HCT116 (cell line): ENCODE data around the gene LYST. TPM values are rescaled to one million over a fixed set of nuclear protein-coding genes. Genes with fewer than 3 reads are reported as not detected.

Experiments used
- ATAC-seq: fragments of 200-7000 bp; cut with Tn5 transposase; 2 replicates; pipeline ENCODE4 v1.9.1; 2020; ENCODE audit warnings: mild to moderate bottlenecking, moderate library complexity
- BruUV-seq: library from RNA; stranded (reverse); fragments of 400-500 nt; replicated peaks from 2 replicates; lab custom pipeline; 2021; lab: Mats Ljungman, UMichigan
- CTCF ChIA-PET: fragments of 300-600 bp; sonication (Branson Sonifier 250); formaldehyde crosslinking; loops from one replicate; lab custom pipeline; 2021; ENCODE audit warnings: antibody characterized with exemption; lab: Charles Lee
- POLR2A ChIA-PET: fragments of 300-600, 350-600 bp; sonication (Branson Sonifier 250); formaldehyde crosslinking; loops from one replicate; lab custom pipeline; 2021; ENCODE audit warnings: antibody characterized with exemption; lab: Charles Lee
- RAD21 ChIA-PET, 2 experiments: fragments of 300-600 bp; sonication (Branson Sonifier 250); formaldehyde crosslinking; loops; one replicate each; lab custom pipeline; 2023; ENCODE audit warnings: low total read pairs in 2 of 2; ENCODE audit not compliant: uncharacterized antibody in 2 of 2, unreplicated experiment in 2 of 2, low non-redundant PET in 1 of 2; lab: Charles Lee
- DNase-seq: peaks from one replicate; pipeline ENCODE4 v3.0.0-alpha.2; 2010; ENCODE audit warnings: low read depth, low spot score
- H2AFZ ChIP-seq: fragments of 200-600 bp; shearing (Covaris generic), sonication (generic); 2 replicates; pipeline ENCODE4 v1.6.1; 2017; ENCODE audit warnings: low read depth, mixed run types, mixed read lengths, antibody characterized with exemption, low read length; ENCODE audit not compliant: poor library complexity, severe bottlenecking
- H3K27ac ChIP-seq: 2 replicates; pipeline ENCODE4 v1.5.1; 2012; ENCODE audit warnings: low read depth, low read length
- H3K27me3 ChIP-seq: fragments of 200-600 bp; sonication (generic); 2 replicates; pipeline ENCODE4 v1.6.1; 2016; ENCODE audit warnings: mixed run types, low read length, mixed read lengths; ENCODE audit not compliant: insufficient read depth
- H3K36me3 ChIP-seq, 2 experiments: fragments of 200-500 bp in 1 of 2; fragments of 200-600 bp in 1 of 2; sonication (Bioruptor generic) in 1 of 2; sonication (generic) in 1 of 2; 2 replicates each; pipeline versions ENCODE4 v1.5.1 to v1.6.1; 2014 to 2016; ENCODE audit warnings: low read length in 2 of 2, inconsistent platforms in 1 of 2, mixed read lengths in 1 of 2, mixed run types in 1 of 2; ENCODE audit not compliant: insufficient read depth in 2 of 2, control insufficient read depth in 1 of 2
- H3K4me1 ChIP-seq, 2 experiments: fragments of 200-600 bp in 1 of 2; sonication (generic) in 1 of 2; 2 replicates each; pipeline versions ENCODE4 v1.5.1 to v1.6.1; 2012 to 2017; ENCODE audit warnings: low read length in 2 of 2, inconsistent platforms in 1 of 2, mild to moderate bottlenecking in 1 of 2, mixed read lengths in 1 of 2, mixed run types in 1 of 2, moderate library complexity in 1 of 2; ENCODE audit not compliant: insufficient read depth in 2 of 2, control insufficient read depth in 1 of 2
- H3K4me2 ChIP-seq: fragments of 200-600 bp; sonication (generic); 2 replicates; pipeline ENCODE4 v1.6.1; 2017; ENCODE audit warnings: mixed run types, low read length, mixed read lengths
- H3K4me3 ChIP-seq, 2 experiments: fragments of 200-600 bp in 1 of 2; sonication (generic) in 1 of 2; replicated peaks in 1 of 2; 2 replicates each; pipeline ENCODE4 v1.5.1; 2011 to 2016; ENCODE audit warnings: low read length in 2 of 2, control low read depth in 1 of 2, low read depth in 1 of 2, mild to moderate bottlenecking in 1 of 2, mixed read lengths in 1 of 2, mixed run types in 1 of 2
- H3K79me2 ChIP-seq: fragments of 200-600 bp; sonication (generic); 2 replicates; pipeline ENCODE4 v1.6.1; 2017; ENCODE audit warnings: mild to moderate bottlenecking, mixed run types, low read length, moderate library complexity, mixed read lengths; ENCODE audit not compliant: insufficient read depth
- H3K9ac ChIP-seq: fragments of 200-600 bp; sonication (generic); 2 replicates; pipeline ENCODE4 v1.6.1; 2016; ENCODE audit warnings: low read length, mixed read lengths
- H3K9me2 ChIP-seq: fragments of 200-600 bp; sonication (generic), shearing (Covaris generic); 2 replicates; pipeline ENCODE4 v1.6.1; 2017; ENCODE audit warnings: mixed run types, mild to moderate bottlenecking, moderate library complexity; ENCODE audit not compliant: insufficient read depth
- H3K9me3 ChIP-seq, 2 experiments: fragments of 200-500 bp in 1 of 2; fragments of 200-600 bp in 1 of 2; sonication (Bioruptor generic) in 1 of 2; sonication (generic) in 1 of 2; 2 replicates each; pipeline ENCODE4 v1.6.1; 2014 to 2017; ENCODE audit warnings: low read length in 2 of 2, mixed read lengths in 2 of 2, inconsistent platforms in 1 of 2, low read depth in 1 of 2, mild to moderate bottlenecking in 1 of 2, mixed run types in 1 of 2, moderate library complexity in 1 of 2; ENCODE audit not compliant: control insufficient read depth in 1 of 2, insufficient read depth in 1 of 2
- H4K20me1 ChIP-seq: fragments of 200-600 bp; sonication (generic), shearing (Covaris generic); 2 replicates; pipeline ENCODE4 v1.6.1; 2017; ENCODE audit warnings: mixed run types, mild to moderate bottlenecking, moderate library complexity; ENCODE audit not compliant: insufficient read depth
- CBX3 ChIP-seq: IDR thresholded peaks from 2 replicates; pipeline ENCODE4 v1.6.1; 2012; ENCODE audit warnings: low read depth
- CEBPB ChIP-seq: IDR thresholded peaks from 2 replicates; pipeline ENCODE4 v1.6.1; 2012; ENCODE audit warnings: low read depth
- EGR1 ChIP-seq: IDR thresholded peaks from 2 replicates; pipeline ENCODE4 v1.6.1; 2012; ENCODE audit warnings: low read depth
- ELF1 ChIP-seq: IDR thresholded peaks from 2 replicates; pipeline ENCODE4 v1.6.1; 2012; ENCODE audit warnings: low read depth, borderline replicate concordance
- FOSL1 ChIP-seq: IDR thresholded peaks from 2 replicates; pipeline ENCODE4 v1.6.1; 2012; ENCODE audit warnings: low read depth
- POLR2A ChIP-seq: IDR thresholded peaks from 2 replicates; pipeline ENCODE4 v1.7.0; 2011; ENCODE audit warnings: borderline replicate concordance; ENCODE audit not compliant: insufficient read depth, insufficient read length; ENCODE audit errors: extremely low read depth
- POLR2AphosphoS5 ChIP-seq: IDR thresholded peaks from 2 replicates; pipeline ENCODE4 v1.6.1; 2011; ENCODE audit warnings: mild to moderate bottlenecking, low read depth, low read length, moderate library complexity
- SIN3A ChIP-seq: IDR thresholded peaks from 2 replicates; pipeline ENCODE4 v1.6.1; 2012; ENCODE audit warnings: low read depth
- SP1 ChIP-seq: IDR thresholded peaks from 2 replicates; pipeline ENCODE4 v1.6.1; 2012; ENCODE audit warnings: low read depth
- SRF ChIP-seq: IDR thresholded peaks from 2 replicates; pipeline ENCODE4 v1.6.1; 2012; ENCODE audit warnings: low read depth
- YY1 ChIP-seq: IDR thresholded peaks from 2 replicates; pipeline ENCODE4 v1.6.1; 2011; ENCODE audit warnings: low read length, low read depth, moderate library complexity, mild to moderate bottlenecking; ENCODE audit not compliant: insufficient replicate concordance; ENCODE audit errors: extremely low read depth
- ZFX ChIP-seq: fragments of 450-650 bp; IDR thresholded peaks from 2 replicates; pipeline ENCODE4 v1.6.1; 2017
- ZNF274 ChIP-seq: fragments of 200-500 bp; sonication (Bioruptor generic); IDR thresholded peaks from 2 replicates; pipeline ENCODE4 v1.6.1; 2014; ENCODE audit warnings: mild to moderate bottlenecking, low read depth, low read length, inconsistent platforms
- intact Hi-C: fragments of 100-400 bp; cut with micrococcal nuclease; formaldehyde crosslinking; loops from 2 replicates; pipeline ENCODE4 v1.10.0; 2022
- total RNA-seq: library from RNA; stranded (reverse); gene quantifications from one replicate; pipeline ENCODE4 v1.2.1, GENCODE V29; 2021; ENCODE audit not compliant: unreplicated experiment
- TF ChIP-seq, protein P1 (sequence below): IDR thresholded peaks from 2 replicates; pipeline ENCODE4 v1.6.1; 2012; ENCODE audit warnings: low read depth
- TF ChIP-seq, protein P2 (sequence below): IDR thresholded peaks from 2 replicates; pipeline ENCODE4 v1.6.1; 2012
- TF ChIP-seq, protein P3 (sequence below): IDR thresholded peaks from 2 replicates; pipeline ENCODE4 v1.6.1; 2011; ENCODE audit warnings: mild to moderate bottlenecking, low read length, moderate library complexity; ENCODE audit not compliant: insufficient replicate concordance; ENCODE audit errors: extremely low read depth
- TF ChIP-seq, protein P4 (sequence below): IDR thresholded peaks from 2 replicates; pipeline ENCODE4 v1.6.1; 2012
- TF ChIP-seq, protein P5 (sequence below), 3 experiments: fragments of 200-600 bp in 1 of 3; sonication (generic) in 1 of 3; IDR thresholded peaks in 2 of 3; conservative IDR thresholded peaks in 1 of 3; 2 replicates each; pipeline ENCODE4 v1.5.1; 2012 to 2017; ENCODE audit warnings: low read depth in 2 of 3, low read length in 2 of 3, antibody characterized with exemption in 1 of 3, borderline replicate concordance in 1 of 3, control low read depth in 1 of 3, mild to moderate bottlenecking in 1 of 3, mixed read lengths in 1 of 3, mixed run types in 1 of 3, moderate library complexity in 1 of 3; ENCODE audit not compliant: insufficient read depth in 1 of 3

The LYST gene
- total RNA-seq, 1 experiment from 2014 or later, result 6.6 TPM

DNA sequence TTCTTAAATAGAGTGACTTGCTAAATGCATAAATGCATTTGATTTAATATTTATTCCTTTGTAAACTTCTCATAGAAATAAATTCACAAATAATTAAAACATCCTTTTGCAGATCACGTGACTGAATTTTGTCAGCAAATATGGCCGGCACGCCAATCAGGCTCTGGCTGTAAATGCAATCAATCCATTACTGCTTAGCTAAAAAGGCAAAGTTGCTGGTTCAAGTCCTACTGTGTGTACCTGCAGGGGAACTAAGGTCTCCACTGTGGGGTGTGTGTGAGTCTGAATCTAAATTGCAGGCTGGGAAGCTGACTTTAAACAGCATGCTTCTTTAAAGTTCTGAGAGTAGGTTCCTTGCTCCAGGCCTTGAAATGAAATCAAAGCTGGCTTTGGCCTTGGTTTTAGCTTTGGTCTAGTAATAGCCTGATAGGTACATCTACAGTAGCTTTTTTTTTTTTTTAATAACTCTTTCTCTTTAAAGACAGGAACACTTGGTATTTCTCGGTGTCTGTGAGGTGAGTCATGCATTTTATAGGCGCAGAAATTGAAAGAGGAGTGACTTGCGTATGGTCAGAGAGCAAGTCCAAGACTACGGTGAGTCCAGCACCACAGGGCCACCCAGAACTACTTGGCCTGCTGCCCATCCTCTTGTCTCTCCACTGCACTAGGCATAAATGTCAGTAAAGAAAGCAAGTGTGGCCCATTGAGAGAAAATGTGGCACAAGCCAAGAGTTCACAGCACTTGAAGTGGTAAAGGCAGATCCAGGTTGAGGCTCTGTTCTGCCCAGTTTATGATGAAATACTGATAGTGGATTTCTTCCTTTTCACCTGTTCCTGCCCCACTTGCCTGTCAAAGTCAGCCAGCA, 36.2 kb upstream of the LYST start:
- H3K79me2 ChIP-seq, result no peaks in the 10 kb centered on the region
- H3K27me3 ChIP-seq, result no peaks in the 10 kb centered on the region
- H3K9ac ChIP-seq, result peak overlapping the region; percentile 54
- H3K4me3 ChIP-seq, result peak overlapping the region; percentile 3 to 39
- CTCF ChIA-PET, result no interaction called here
- BruUV-seq, result TSS peak; percentile 73
- peaks cover 15 to 37% of the 10 kb centered on the region in 2 experiments for H3K4me1 ChIP-seq
- RAD21 ChIA-PET, result no interaction called here
- H3K4me2 ChIP-seq, result peak overlapping the region; percentile 73
- H3K27ac ChIP-seq, result peak overlapping the region; percentile 81
- DNase-seq (peak; percentile 79), ATAC-seq (peak; percentile 84)
- peak overlapping the region; percentile 87 for H2AFZ ChIP-seq
- POLR2A ChIA-PET, result no interaction called here
- H3K36me3 ChIP-seq, result no peaks in the 10 kb centered on the region
- intact Hi-C loops, result no loop called here
- no peaks in the 10 kb centered on the region for H3K9me2 ChIP-seq
- H3K9me3 ChIP-seq, result no peaks in the 10 kb centered on the region
- no peaks in the 10 kb centered on the region for H4K20me1 ChIP-seq
- TF ChIP-seq FOSL1 (peak; percentile 78), YY1 (peak; percentile 85), EGR1 (no peak; the same call in 1 of the 2 replicates), SIN3A (peak; percentile 48; the same call in 1 of the 2 replicates), POLR2AphosphoS5 (peak; percentile 54; the same call in 1 of the 2 replicates), SRF (peak; percentile 56; the same call in 1 of the 2 replicates), ZNF274 (no peak), ZFX (0 out of 2 replicates have a peak, but pooled peaks have one; percentile 17), SP1 (peak; percentile 75), ELF1 (no peak), POLR2A (no peak), CEBPB (peak; percentile 60; the same call in 1 of the 2 replicates), CBX3 (peak; percentile 83)
- TF ChIP-seq, protein P1, sequence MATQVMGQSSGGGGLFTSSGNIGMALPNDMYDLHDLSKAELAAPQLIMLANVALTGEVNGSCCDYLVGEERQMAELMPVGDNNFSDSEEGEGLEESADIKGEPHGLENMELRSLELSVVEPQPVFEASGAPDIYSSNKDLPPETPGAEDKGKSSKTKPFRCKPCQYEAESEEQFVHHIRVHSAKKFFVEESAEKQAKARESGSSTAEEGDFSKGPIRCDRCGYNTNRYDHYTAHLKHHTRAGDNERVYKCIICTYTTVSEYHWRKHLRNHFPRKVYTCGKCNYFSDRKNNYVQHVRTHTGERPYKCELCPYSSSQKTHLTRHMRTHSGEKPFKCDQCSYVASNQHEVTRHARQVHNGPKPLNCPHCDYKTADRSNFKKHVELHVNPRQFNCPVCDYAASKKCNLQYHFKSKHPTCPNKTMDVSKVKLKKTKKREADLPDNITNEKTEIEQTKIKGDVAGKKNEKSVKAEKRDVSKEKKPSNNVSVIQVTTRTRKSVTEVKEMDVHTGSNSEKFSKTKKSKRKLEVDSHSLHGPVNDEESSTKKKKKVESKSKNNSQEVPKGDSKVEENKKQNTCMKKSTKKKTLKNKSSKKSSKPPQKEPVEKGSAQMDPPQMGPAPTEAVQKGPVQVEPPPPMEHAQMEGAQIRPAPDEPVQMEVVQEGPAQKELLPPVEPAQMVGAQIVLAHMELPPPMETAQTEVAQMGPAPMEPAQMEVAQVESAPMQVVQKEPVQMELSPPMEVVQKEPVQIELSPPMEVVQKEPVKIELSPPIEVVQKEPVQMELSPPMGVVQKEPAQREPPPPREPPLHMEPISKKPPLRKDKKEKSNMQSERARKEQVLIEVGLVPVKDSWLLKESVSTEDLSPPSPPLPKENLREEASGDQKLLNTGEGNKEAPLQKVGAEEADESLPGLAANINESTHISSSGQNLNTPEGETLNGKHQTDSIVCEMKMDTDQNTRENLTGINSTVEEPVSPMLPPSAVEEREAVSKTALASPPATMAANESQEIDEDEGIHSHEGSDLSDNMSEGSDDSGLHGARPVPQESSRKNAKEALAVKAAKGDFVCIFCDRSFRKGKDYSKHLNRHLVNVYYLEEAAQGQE, result no peak
- TF ChIP-seq, protein P2, sequence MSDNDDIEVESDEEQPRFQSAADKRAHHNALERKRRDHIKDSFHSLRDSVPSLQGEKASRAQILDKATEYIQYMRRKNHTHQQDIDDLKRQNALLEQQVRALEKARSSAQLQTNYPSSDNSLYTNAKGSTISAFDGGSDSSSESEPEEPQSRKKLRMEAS, result peak; percentile 67
- TF ChIP-seq, protein P3, sequence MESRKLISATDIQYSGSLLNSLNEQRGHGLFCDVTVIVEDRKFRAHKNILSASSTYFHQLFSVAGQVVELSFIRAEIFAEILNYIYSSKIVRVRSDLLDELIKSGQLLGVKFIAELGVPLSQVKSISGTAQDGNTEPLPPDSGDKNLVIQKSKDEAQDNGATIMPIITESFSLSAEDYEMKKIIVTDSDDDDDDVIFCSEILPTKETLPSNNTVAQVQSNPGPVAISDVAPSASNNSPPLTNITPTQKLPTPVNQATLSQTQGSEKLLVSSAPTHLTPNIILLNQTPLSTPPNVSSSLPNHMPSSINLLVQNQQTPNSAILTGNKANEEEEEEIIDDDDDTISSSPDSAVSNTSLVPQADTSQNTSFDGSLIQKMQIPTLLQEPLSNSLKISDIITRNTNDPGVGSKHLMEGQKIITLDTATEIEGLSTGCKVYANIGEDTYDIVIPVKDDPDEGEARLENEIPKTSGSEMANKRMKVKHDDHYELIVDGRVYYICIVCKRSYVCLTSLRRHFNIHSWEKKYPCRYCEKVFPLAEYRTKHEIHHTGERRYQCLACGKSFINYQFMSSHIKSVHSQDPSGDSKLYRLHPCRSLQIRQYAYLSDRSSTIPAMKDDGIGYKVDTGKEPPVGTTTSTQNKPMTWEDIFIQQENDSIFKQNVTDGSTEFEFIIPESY, result no peak
- TF ChIP-seq, protein P4, sequence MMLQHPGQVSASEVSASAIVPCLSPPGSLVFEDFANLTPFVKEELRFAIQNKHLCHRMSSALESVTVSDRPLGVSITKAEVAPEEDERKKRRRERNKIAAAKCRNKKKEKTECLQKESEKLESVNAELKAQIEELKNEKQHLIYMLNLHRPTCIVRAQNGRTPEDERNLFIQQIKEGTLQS, result no peak
- TF ChIP-seq, protein P5, sequence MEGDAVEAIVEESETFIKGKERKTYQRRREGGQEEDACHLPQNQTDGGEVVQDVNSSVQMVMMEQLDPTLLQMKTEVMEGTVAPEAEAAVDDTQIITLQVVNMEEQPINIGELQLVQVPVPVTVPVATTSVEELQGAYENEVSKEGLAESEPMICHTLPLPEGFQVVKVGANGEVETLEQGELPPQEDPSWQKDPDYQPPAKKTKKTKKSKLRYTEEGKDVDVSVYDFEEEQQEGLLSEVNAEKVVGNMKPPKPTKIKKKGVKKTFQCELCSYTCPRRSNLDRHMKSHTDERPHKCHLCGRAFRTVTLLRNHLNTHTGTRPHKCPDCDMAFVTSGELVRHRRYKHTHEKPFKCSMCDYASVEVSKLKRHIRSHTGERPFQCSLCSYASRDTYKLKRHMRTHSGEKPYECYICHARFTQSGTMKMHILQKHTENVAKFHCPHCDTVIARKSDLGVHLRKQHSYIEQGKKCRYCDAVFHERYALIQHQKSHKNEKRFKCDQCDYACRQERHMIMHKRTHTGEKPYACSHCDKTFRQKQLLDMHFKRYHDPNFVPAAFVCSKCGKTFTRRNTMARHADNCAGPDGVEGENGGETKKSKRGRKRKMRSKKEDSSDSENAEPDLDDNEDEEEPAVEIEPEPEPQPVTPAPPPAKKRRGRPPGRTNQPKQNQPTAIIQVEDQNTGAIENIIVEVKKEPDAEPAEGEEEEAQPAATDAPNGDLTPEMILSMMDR (IDR thresholded peaks at IDR 0.05 in 2 of 3, conservative IDR thresholded peaks at IDR 0.05 in 1 of 3; ENCODE audit: borderline replicate concordance in 1 of 3, insufficient read depth in 1 of 3, low read depth in 2 of 3, low read length in 2 of 3), result no peak
